Adipocyte (in vitro differentiated cells): ENCODE measurements around the gene TERC.
A peak's percentile ranks its signal among the peaks of the same experiment; 100 is the strongest.

Experiments
- DNase-seq: peaks from one replicate; pipeline ENCODE4 v3.0.0-alpha.2; 2015; ENCODE audit warnings: low read depth
- H3K27me3 ChIP-seq: replicated peaks from 2 replicates; pipeline ENCODE4 v1.7.0; 2013; ENCODE audit warnings: mild to moderate bottlenecking, low read length, moderate library complexity; ENCODE audit not compliant: control insufficient read depth, insufficient read depth
- H3K36me3 ChIP-seq: 2 replicates; pipeline ENCODE4 v1.7.0; 2013; ENCODE audit warnings: low read length, mild to moderate bottlenecking, moderate library complexity; ENCODE audit not compliant: control insufficient read depth, insufficient read depth, severe bottlenecking
- H3K4me1 ChIP-seq: 2 replicates; pipeline ENCODE4 v1.7.0; 2013; ENCODE audit warnings: mild to moderate bottlenecking, low read length, moderate library complexity; ENCODE audit not compliant: control insufficient read depth, insufficient read depth
- H3K4me3 ChIP-seq: 2 replicates; pipeline ENCODE4 v1.7.0; 2013; ENCODE audit warnings: mild to moderate bottlenecking, low read length, moderate library complexity
- H3K9ac ChIP-seq: 2 replicates; pipeline ENCODE4 v1.7.0; 2013; ENCODE audit warnings: mild to moderate bottlenecking, low read length, moderate library complexity
- H3K9me3 ChIP-seq: 2 replicates; pipeline ENCODE4 v1.7.0; 2013; ENCODE audit warnings: mild to moderate bottlenecking, low read length, moderate library complexity; ENCODE audit not compliant: control insufficient read depth

Gene TERC

DNA sequence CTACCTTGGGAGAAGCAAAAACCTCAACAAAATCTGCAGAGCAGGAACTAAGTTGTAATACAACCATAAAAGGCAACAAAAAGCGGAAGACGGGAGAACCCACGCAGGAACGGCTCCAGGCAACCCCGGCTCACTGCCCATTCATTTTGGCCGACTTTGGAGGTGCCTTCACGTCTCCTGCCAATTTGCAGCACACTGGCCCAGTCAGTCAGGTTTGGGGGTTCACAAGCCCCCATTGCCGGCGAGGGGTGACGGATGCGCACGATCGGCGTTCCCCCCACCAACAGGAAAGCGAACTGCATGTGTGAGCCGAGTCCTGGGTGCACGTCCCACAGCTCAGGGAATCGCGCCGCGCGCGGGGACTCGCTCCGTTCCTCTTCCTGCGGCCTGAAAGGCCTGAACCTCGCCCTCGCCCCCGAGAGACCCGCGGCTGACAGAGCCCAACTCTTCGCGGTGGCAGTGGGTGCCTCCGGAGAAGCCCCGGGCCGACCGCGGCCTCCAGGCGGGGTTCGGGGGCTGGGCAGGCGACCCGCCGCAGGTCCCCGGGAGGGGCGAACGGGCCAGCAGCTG, 463 bp downstream of the TERC start:
- Histone ChIP-seq H3K36me3 (no peaks in the 10 kb centered on the region), H3K27me3 (no peaks in the 10 kb centered on the region)
- peak; percentile 63 for DNase-seq

DNA sequence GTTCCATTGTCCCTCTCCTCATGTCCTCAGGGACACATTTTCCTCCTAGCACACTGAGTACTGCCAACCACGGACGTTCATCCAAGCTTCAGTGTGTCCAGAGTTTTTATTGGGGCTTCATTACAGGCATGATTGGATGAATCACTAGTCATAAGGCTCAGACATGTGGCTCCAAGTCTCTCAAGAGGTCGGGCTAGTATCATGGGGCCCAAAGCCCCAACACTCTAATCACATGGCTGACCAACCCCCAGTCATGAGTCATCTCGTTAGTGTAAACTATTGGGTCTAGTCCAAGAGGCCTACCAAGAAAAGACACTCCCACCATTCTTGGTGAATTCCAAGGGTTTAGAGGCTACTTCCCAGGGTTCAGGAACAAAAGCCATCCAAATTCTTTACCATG, 4.4 kb downstream of the TERC start:
- peaks cover 8% of the 10 kb centered on the region for H3K9me3 ChIP-seq
- peaks cover 36% of the 10 kb centered on the region for H3K4me1 ChIP-seq
- H3K27me3 ChIP-seq: no peaks in the 10 kb centered on the region
- no peak overlapping the region for H3K4me3 ChIP-seq
- DNase-seq: no peak
- no peak overlapping the region for H3K9ac ChIP-seq
- no peaks in the 10 kb centered on the region for H3K36me3 ChIP-seq

More for the DNA sequence above, 463 bp downstream of the TERC start:
- H3K4me1 ChIP-seq: peaks cover 37% of the 10 kb centered on the region
- H3K4me3 ChIP-seq: peak overlapping the region; percentile 97
- peak overlapping the region; percentile 99 for H3K9ac ChIP-seq
- peaks cover 8% of the 10 kb centered on the region for H3K9me3 ChIP-seq

DNA sequence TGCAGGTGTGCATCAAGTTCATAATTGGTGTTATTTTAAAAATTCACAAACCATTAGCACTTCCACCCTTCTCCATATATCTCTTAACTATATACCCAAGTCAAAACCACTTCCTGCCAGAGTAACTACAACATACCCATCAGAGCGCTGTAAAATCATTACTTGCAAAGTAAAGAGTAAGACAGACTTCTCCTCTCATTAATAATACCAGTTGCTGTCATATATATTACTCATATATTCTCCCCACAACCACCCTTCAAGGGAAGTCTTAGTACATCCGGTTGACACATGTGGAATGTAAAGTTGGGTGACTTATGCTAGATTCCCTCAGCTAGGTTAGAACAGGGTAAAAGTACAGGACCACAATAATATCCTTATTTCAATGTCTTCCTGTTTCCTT, 5.6 kb downstream of the TERC start:
- Histone ChIP-seq H3K9me3 (peaks cover 8% of the 10 kb centered on the region), H3K4me3 (no peak overlapping the region), H3K4me1 (peaks cover 31% of the 10 kb centered on the region), H3K36me3 (no peaks in the 10 kb centered on the region), H3K9ac (no peak overlapping the region), H3K27me3 (no peaks in the 10 kb centered on the region)
- DNase-seq: peak; percentile 37

- no peak overlapping the region for H3K9ac ChIP-seq
- peaks cover 3% of the 10 kb centered on the region for H3K27me3 ChIP-seq
- H3K4me3 ChIP-seq: no peak overlapping the region
- H3K9me3 ChIP-seq: peaks cover 8% of the 10 kb centered on the region
- peaks cover 25% of the 10 kb centered on the region for H3K4me1 ChIP-seq
- no peaks in the 10 kb centered on the region for H3K36me3 ChIP-seq
- DNase-seq: no peak
These were observed 6.4 kb downstream of the TERC start for GRCh38 chr3:169758359-169758994.

DNA sequence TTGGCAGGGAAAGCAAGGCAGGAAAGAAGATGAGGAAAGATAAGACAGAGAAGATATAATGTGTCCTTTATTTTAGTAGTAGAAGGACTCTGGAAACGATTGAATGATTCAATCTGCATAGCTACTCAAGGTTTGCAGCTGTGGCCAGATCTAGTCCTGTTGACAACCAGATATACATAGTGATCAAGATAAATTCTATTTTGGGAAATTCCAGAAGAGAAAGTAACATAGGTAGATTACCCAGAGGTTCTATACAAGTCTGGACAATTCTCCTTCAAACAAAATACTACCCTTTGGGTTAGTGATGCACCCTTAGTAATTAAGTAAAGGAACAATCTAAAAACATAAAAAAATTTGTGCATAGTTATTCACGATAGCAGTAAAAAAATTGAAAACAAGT, 9.4 kb downstream of the TERC start:
- no peak for DNase-seq
- peaks cover 8% of the 10 kb centered on the region for H3K9me3 ChIP-seq
- no peak overlapping the region for H3K9ac ChIP-seq
- H3K4me3 ChIP-seq: no peak overlapping the region
- H3K27me3 ChIP-seq: peaks cover 3% of the 10 kb centered on the region
- H3K36me3 ChIP-seq: no peaks in the 10 kb centered on the region
- peaks cover 8% of the 10 kb centered on the region for H3K4me1 ChIP-seq

GRCh38 chr3:169754711-169755110, 10.1 kb downstream of the TERC start:
- Histone ChIP-seq H3K4me1 (peaks cover 2% of the 10 kb centered on the region), H3K27me3 (peaks cover 8% of the 10 kb centered on the region), H3K4me3 (no peak overlapping the region), H3K9ac (no peak overlapping the region), H3K36me3 (no peaks in the 10 kb centered on the region), H3K9me3 (peaks cover 1% of the 10 kb centered on the region)
- no peak for DNase-seq

DNA sequence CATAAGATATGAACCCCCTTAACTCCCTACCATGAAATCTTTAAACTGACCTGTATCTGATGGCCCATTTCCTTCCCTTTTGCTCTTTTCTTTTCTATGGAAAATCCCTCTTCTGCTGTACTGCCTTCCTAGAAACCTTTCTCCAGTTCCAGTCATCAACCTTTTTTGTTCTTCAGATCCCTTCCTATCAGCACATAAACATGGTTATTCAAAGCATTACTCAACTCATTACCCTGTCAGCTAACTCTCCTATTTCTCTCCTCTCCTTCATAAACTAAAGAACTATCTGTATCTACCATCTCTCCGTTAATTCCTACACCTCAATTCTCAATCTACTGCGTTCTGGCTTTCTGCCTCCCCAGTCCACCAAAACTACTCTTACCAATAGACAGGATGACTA, 13.0 kb downstream of the TERC start:
- H3K9ac ChIP-seq: no peak overlapping the region
- H3K4me3 ChIP-seq: no peak overlapping the region
- H3K4me1 ChIP-seq: no peaks in the 10 kb centered on the region
- DNase-seq: no peak
- no peaks in the 10 kb centered on the region for H3K36me3 ChIP-seq
- peaks cover 24% of the 10 kb centered on the region for H3K27me3 ChIP-seq
- no peaks in the 10 kb centered on the region for H3K9me3 ChIP-seq

GRCh38 chr3:169750665-169751064, 14.2 kb downstream of the TERC start:
- Histone ChIP-seq H3K9ac (no peak overlapping the region), H3K27me3 (peaks cover 32% of the 10 kb centered on the region)

GRCh38 chr3:169748670-169749069, 16.2 kb downstream of the TERC start:
- no peaks in the 10 kb centered on the region for H3K36me3 ChIP-seq
- H3K27me3 ChIP-seq: peaks cover 29% of the 10 kb centered on the region
- H3K4me1 ChIP-seq: peaks cover 6% of the 10 kb centered on the region
- no peak overlapping the region for H3K4me3 ChIP-seq
- H3K9me3 ChIP-seq: no peaks in the 10 kb centered on the region
- no peak for DNase-seq
- no peak overlapping the region for H3K9ac ChIP-seq

More at GRCh38 chr3:169750665-169751064, 14.2 kb downstream of the TERC start:
- Histone ChIP-seq H3K36me3 (no peaks in the 10 kb centered on the region), H3K9me3 (no peaks in the 10 kb centered on the region), H3K4me1 (no peaks in the 10 kb centered on the region), H3K4me3 (no peak overlapping the region)
- no peak for DNase-seq

DNA sequence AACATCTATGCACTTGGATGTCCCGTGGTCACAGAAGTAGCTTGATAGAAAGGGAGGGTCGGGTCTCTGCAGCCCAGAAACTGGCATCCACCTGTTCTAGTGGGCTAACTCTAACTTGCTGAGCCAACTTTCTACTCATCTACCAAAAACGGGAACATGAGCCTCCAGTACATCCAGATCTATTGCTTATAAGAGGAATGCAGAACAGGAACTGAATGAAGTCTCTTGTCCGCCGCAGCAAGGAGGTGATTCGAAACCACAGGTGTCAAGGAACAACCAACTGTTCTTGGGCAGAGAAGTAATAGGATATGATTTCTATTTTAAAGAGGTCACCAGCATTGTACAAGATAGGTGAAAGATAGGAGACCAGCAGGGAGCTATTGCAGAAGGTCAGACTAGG, 17.9 kb downstream of the TERC start:
- Histone ChIP-seq H3K4me1 (peaks cover 6% of the 10 kb centered on the region), H3K27me3 (peaks cover 28% of the 10 kb centered on the region), H3K36me3 (no peaks in the 10 kb centered on the region), H3K4me3 (no peak overlapping the region), H3K9ac (no peak overlapping the region), H3K9me3 (no peaks in the 10 kb centered on the region)
- no peak for DNase-seq

DNA sequence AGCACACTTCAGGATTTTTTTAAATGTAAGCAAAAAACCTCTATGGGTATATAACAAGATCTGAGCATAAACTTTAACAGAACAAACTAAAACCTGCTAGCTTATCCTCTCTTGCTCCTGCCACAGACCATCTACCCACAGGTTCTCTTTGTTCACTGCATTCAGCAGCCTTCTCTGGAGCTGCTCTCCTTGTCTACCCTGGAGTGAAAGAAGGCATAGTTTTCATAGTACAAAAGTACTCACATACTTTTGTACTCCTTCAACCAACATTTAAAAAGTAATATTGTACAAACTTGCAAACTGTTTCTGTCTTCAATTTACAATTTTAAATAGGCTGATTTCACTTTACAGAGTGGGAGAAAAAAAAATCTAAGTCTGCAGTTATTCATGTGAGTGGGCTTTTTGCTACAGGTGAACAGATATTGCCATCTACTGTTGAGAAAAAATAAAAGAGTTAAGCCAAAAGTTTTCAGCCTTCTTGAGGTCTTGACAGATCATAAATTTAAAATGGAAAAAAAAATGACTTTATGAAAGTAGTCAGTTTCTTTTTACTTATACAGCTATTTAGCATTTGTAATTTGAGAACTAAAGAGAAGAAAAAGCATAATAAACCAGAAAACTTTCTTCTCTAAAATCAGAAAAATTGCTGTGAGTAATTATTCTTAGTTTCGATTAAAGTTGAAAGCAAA, 20.4 kb downstream of the TERC start:
- Histone ChIP-seq H3K27me3 (peaks cover 23% of the 10 kb centered on the region), H3K9ac (no peak overlapping the region), H3K9me3 (no peaks in the 10 kb centered on the region), H3K4me3 (no peak overlapping the region), H3K36me3 (no peaks in the 10 kb centered on the region), H3K4me1 (peaks cover 6% of the 10 kb centered on the region)
- DNase-seq: peak; percentile 67
